A549 (cell line): Measurements from ENCODE around the gene CLDN5. TPM values are rescaled to one million over a fixed set of nuclear protein-coding genes. Genes with fewer than 3 reads are reported as not detected.

Experiments
- ATAC-seq, 2 experiments: fragments of 200-7000 bp in 1 of 2; fragments of >200 bp in 1 of 2; cut with Nextera tagmentation in 1 of 2; cut with Tn5 transposase in 1 of 2; 3 replicates each; pipeline versions ENCODE4 v1.8.0 to v1.9.1; 2018 to 2020; ENCODE audit warnings: mild to moderate bottlenecking in 1 of 2, moderate library complexity in 1 of 2
- CTCF ChIA-PET: fragments of 300-600 bp; sonication (Branson Sonifier 250); formaldehyde crosslinking; extraction: SDS; loops from one replicate; lab custom pipeline; 2021; ENCODE audit warnings: antibody characterized with exemption, inconsistent platforms; lab: Yijun Ruan, JAX
- POLR2A ChIA-PET: fragments of 350-600 bp; formaldehyde crosslinking; extraction: SDS; loops from one replicate; lab custom pipeline; 2021; ENCODE audit warnings: antibody characterized with exemption, inconsistent platforms; lab: Yijun Ruan, JAX
- DNase-seq, 2 experiments: peaks; one replicate each; pipeline versions ENCODE4 v3.0.0 to v3.0.0-alpha.2; 2011 to 2016; ENCODE audit warnings: low read depth in 1 of 2, low spot score in 1 of 2
- FAIRE-seq: peaks from 2 replicates; lab custom pipeline; 2011; peaks lifted over from hg19 to GRCh38; lab: Jason Lieb, UNC
- H3K27ac ChIP-seq, 2 experiments: fragments of >200 bp; sonication (Bioruptor Twin); formaldehyde crosslinking; 3 replicates each; pipeline ENCODE4 v1.5.1; 2016 to 2017
- H3K4me1 ChIP-seq: fragments of >200 bp; sonication (Bioruptor Twin); formaldehyde crosslinking; 3 replicates; pipeline ENCODE4 v1.6.1; 2016
- H3K4me2 ChIP-seq: fragments of >200 bp; sonication (Bioruptor Twin); formaldehyde crosslinking; 3 replicates; pipeline ENCODE4 v1.6.1; 2016
- H3K4me3 ChIP-seq: fragments of >200 bp; sonication (Bioruptor Twin); formaldehyde crosslinking; 3 replicates; pipeline ENCODE4 v1.5.1; 2016
- H3K9me3 ChIP-seq: fragments of >200 bp; sonication (Bioruptor Twin); formaldehyde crosslinking; 3 replicates; pipeline ENCODE4 v1.6.1; 2016
- BHLHE40 ChIP-seq: IDR thresholded peaks from 2 replicates; pipeline ENCODE4 v1.6.1; 2012; ENCODE audit warnings: low read depth, low read length, inconsistent platforms
- CHD2 ChIP-seq: fragments of 150-350 bp; IDR thresholded peaks from 2 replicates; pipeline ENCODE4 v1.6.1; 2014; ENCODE audit warnings: low read length; ENCODE audit not compliant: partially characterized antibody
- EHMT2 ChIP-seq: fragments of 200-600 bp; sonication (generic); IDR thresholded peaks from 2 replicates; pipeline ENCODE4 v1.6.1; 2016; ENCODE audit warnings: antibody characterized with exemption, low read depth, mild to moderate bottlenecking, moderate library complexity
- EP300 ChIP-seq, 2 experiments: fragments of >200 bp; sonication (Bioruptor Twin); formaldehyde crosslinking; IDR thresholded peaks; 2 replicates in 1 of 2; 3 replicates in 1 of 2; pipeline ENCODE4 v1.6.1; 2016 to 2017
- GATA3 ChIP-seq: IDR thresholded peaks from 2 replicates; pipeline ENCODE4 v1.6.1; 2012; ENCODE audit warnings: borderline replicate concordance
- HDAC2 ChIP-seq: fragments of 200-600 bp; sonication (generic); IDR thresholded peaks from 2 replicates; pipeline ENCODE4 v1.6.1; 2016
- HOXB5 ChIP-seq: fragments of 250-450 bp; sonication (Bioruptor Pico); IDR thresholded peaks from 2 replicates; pipeline ENCODE4 v1.5.0; 2020; ENCODE audit warnings: mild to moderate bottlenecking, moderate library complexity
- JUN ChIP-seq, 2 experiments: fragments of >200 bp; sonication (Bioruptor Twin); formaldehyde crosslinking; IDR thresholded peaks; 2 replicates in 1 of 2; 3 replicates in 1 of 2; pipeline ENCODE4 v1.6.1; 2016 to 2017
- KDM5A ChIP-seq: fragments of 200-600 bp; sonication (generic); IDR thresholded peaks from 2 replicates; pipeline ENCODE4 v1.6.1; 2016; ENCODE audit warnings: antibody characterized with exemption, mild to moderate bottlenecking
- MAZ ChIP-seq: fragments of 150-350 bp; IDR thresholded peaks from 2 replicates; pipeline ENCODE4 v1.6.1; 2014; ENCODE audit warnings: antibody characterized with exemption, low read depth, low read length, borderline replicate concordance
- MYC ChIP-seq: IDR thresholded peaks from 2 replicates; pipeline ENCODE4 v1.6.1; 2012; ENCODE audit warnings: mild to moderate bottlenecking, inconsistent platforms, low read length, improper control_type of control experiment, borderline replicate concordance
- NPAS2 ChIP-seq: fragments of 250-450 bp; sonication (Bioruptor Pico); IDR thresholded peaks from 2 replicates; pipeline ENCODE4 v1.8.0; 2022; ENCODE audit warnings: mild to moderate bottlenecking, moderate library complexity, borderline replicate concordance
- POLR2A ChIP-seq: IDR thresholded peaks from 2 replicates; pipeline ENCODE4 v1.6.1; 2012; ENCODE audit warnings: mild to moderate bottlenecking, low read length
- RFX5 ChIP-seq: fragments of 450-650 bp; IDR thresholded peaks from 2 replicates; pipeline ENCODE4 v1.7.1; 2014; ENCODE audit warnings: antibody characterized with exemption, mild to moderate bottlenecking, moderate library complexity
- TP53 ChIP-seq: fragments of 250-450 bp; sonication (Bioruptor Pico); IDR thresholded peaks from 2 replicates; pipeline ENCODE4 v1.5.0; 2021; ENCODE audit warnings: mild to moderate bottlenecking, moderate library complexity
- ZFP36 ChIP-seq: fragments of 450-650 bp; IDR thresholded peaks from 2 replicates; pipeline ENCODE4 v1.6.1; 2014; ENCODE audit warnings: borderline replicate concordance; ENCODE audit not compliant: partially characterized antibody
- ZNF302 ChIP-seq: fragments of 250-450 bp; sonication (Bioruptor Pico); IDR thresholded peaks from 2 replicates; pipeline ENCODE4 v1.9.0; 2021; ENCODE audit warnings: inconsistent platforms, mild to moderate bottlenecking, moderate library complexity
- WGBS: methylation state at CpG from one replicate; pipeline ENCODE4 v1.1.6; 2017; ENCODE audit errors: missing lambda C conversion rate; 5-methylcytosine and 5-hydroxymethylcytosine counted together
- polyA plus RNA-seq, 4 experiments: library from polyadenylated mRNA; depleted of rRNA in 3 of 4; stranded (reverse); fragments of >200 nt; fragmentation: RNase III in 1 of 4; extraction: RNeasy Plus Mini Kit Qiagen cat#74134 plus additional on column Dnase treatment in 1 of 4; gene quantifications; 2 replicates in 3 of 4; 3 replicates in 1 of 4; pipeline ENCODE4 v1.2.3, GENCODE V29; 2011 to 2017
- TF ChIP-seq, protein P1 (sequence below): fragments of >200 bp; sonication (Bioruptor Twin); formaldehyde crosslinking; IDR thresholded peaks from 3 replicates; pipeline ENCODE4 v1.5.1; 2016
- TF ChIP-seq, protein P2 (sequence below): IDR thresholded peaks from 2 replicates; pipeline ENCODE4 v1.6.1; 2012
- TF ChIP-seq, protein P3 (sequence below): fragments of 450-650 bp; IDR thresholded peaks from 2 replicates; pipeline ENCODE4 v1.6.1; 2014; ENCODE audit warnings: antibody characterized with exemption
- TF ChIP-seq, protein P4 (sequence below): fragments of 150-350 bp; IDR thresholded peaks from 2 replicates; pipeline ENCODE4 v1.6.1; 2014; ENCODE audit warnings: low read depth, mild to moderate bottlenecking, low read length
- TF ChIP-seq, protein P5 (sequence below): IDR thresholded peaks from 2 replicates; pipeline ENCODE4 v1.6.1; 2012; ENCODE audit warnings: low read depth, borderline replicate concordance
- TF ChIP-seq, protein P6 (sequence below): fragments of >200 bp; sonication (Bioruptor Twin); formaldehyde crosslinking; IDR thresholded peaks from 2 replicates; pipeline ENCODE4 v1.6.1; 2016
- TF ChIP-seq, protein P7 (sequence below): fragments of 250-450 bp; sonication (Bioruptor Pico); IDR thresholded peaks from 2 replicates; pipeline ENCODE4 v1.5.0; 2020; ENCODE audit warnings: low read depth, mild to moderate bottlenecking, moderate library complexity

The CLDN5 gene
- polyA plus RNA-seq, 2 of the 4 experiments (the other 2 are of a cell fraction), result not detected

DNA sequence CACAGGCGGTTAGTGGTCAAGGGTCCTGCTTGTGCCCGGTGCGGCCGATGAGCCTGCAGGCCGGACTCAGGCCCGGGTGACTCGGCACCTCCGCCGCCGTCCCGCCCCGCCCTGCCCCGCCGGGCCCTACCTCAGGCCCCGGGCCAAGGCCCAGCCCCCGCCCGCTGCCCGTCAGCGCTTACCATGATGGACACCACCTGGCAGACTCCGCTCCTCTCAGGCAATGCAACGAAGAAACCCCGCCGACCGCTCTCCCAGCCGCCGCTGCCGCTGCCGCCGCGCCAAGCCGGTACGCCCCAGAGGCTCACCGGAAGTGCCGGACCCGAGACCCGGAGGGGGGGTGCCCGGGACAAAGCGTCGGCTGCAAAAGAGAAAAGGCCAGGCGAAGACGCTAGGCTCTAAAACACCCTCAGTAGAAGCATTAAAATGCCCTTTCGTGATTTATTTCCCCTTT, 45.3 kb downstream of the CLDN5 start, which contains the start of gene UFD1 (continued):
- TF ChIP-seq, protein P1, sequence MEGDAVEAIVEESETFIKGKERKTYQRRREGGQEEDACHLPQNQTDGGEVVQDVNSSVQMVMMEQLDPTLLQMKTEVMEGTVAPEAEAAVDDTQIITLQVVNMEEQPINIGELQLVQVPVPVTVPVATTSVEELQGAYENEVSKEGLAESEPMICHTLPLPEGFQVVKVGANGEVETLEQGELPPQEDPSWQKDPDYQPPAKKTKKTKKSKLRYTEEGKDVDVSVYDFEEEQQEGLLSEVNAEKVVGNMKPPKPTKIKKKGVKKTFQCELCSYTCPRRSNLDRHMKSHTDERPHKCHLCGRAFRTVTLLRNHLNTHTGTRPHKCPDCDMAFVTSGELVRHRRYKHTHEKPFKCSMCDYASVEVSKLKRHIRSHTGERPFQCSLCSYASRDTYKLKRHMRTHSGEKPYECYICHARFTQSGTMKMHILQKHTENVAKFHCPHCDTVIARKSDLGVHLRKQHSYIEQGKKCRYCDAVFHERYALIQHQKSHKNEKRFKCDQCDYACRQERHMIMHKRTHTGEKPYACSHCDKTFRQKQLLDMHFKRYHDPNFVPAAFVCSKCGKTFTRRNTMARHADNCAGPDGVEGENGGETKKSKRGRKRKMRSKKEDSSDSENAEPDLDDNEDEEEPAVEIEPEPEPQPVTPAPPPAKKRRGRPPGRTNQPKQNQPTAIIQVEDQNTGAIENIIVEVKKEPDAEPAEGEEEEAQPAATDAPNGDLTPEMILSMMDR, result no peak
- TF ChIP-seq GATA3 (peak; percentile 74), POLR2A (peak; percentile 40; the same call in 1 of the 2 replicates), KDM5A (no peak), BHLHE40 (peak; percentile 60), MYC (no peak), ZNF302 (CRISPR knock-in tag) (no peak), JUN (IDR thresholded peaks at IDR 0.05) (peak in 1 of 2 experiments; percentile 71; a peak in 3 of 5 replicates), HOXB5 (no peak)
- TF ChIP-seq, protein P2, sequence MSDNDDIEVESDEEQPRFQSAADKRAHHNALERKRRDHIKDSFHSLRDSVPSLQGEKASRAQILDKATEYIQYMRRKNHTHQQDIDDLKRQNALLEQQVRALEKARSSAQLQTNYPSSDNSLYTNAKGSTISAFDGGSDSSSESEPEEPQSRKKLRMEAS, result peak; percentile 45; the same call in 1 of the 2 replicates
- TF ChIP-seq, protein P3, sequence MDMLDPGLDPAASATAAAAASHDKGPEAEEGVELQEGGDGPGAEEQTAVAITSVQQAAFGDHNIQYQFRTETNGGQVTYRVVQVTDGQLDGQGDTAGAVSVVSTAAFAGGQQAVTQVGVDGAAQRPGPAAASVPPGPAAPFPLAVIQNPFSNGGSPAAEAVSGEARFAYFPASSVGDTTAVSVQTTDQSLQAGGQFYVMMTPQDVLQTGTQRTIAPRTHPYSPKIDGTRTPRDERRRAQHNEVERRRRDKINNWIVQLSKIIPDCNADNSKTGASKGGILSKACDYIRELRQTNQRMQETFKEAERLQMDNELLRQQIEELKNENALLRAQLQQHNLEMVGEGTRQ, result no peak
- TF ChIP-seq, protein P4, sequence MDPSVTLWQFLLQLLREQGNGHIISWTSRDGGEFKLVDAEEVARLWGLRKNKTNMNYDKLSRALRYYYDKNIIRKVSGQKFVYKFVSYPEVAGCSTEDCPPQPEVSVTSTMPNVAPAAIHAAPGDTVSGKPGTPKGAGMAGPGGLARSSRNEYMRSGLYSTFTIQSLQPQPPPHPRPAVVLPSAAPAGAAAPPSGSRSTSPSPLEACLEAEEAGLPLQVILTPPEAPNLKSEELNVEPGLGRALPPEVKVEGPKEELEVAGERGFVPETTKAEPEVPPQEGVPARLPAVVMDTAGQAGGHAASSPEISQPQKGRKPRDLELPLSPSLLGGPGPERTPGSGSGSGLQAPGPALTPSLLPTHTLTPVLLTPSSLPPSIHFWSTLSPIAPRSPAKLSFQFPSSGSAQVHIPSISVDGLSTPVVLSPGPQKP, result no peak
- TF ChIP-seq, protein P5, sequence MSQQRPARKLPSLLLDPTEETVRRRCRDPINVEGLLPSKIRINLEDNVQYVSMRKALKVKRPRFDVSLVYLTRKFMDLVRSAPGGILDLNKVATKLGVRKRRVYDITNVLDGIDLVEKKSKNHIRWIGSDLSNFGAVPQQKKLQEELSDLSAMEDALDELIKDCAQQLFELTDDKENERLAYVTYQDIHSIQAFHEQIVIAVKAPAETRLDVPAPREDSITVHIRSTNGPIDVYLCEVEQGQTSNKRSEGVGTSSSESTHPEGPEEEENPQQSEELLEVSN, result no peak
- TF ChIP-seq, protein P6, sequence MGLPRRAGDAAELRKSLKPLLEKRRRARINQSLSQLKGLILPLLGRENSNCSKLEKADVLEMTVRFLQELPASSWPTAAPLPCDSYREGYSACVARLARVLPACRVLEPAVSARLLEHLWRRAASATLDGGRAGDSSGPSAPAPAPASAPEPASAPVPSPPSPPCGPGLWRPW, result no peak

DNA sequence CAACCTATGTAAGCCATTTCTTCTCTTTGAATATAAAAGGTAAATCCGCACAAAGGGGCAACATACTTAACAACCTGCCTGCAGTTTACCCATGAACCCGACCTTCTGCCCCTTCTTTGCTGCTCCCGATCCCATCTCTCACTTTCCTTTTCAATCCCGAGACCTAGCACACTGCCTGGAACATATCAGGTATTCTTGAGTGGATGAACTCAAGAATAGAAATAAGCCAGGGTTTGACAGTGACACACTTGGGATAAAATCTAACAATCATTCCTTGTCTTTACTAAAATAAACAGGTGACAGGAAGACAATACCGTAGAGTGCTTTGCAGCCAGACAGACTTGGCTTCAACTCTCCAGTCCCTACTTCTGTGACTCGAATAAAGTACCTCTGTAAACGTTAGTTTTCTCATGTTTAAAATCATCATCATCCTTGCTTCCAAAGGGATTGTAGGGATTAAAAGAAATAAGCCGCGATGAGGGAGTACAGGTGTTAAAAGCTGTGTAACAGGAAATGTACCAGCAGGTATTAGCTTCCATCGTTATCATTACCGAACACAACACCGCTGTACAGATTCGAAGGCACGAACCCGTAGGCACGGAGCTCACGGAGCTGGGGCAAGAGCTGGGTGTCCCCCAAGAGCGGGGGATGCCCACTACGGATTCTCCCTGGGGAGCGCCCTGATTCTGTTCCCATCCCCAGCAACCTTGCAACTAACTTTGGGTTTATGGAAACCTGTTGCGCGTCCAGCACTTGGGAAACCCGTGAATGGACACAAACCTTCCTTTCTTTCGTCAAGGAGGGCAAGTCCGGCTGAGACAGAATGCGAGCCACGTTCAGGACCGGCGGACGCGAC, 45.9 kb downstream of the CLDN5 start:
- H3K4me1 ChIP-seq, result peaks cover 13% of the 10 kb centered on the region
- WGBS, result 4% methylated on average over 22 of the region's 31 CpGs
- no peaks in the 10 kb centered on the region for H3K9me3 ChIP-seq
- ATAC-seq (no peak), FAIRE-seq (no peak), DNase-seq (no peak)
- POLR2A ChIA-PET, result no interaction called here
- CTCF ChIA-PET, result interaction anchor here (0.7 to 1.6 kb wide), 6 partner anchors 12 to 333 kb away, joined by 3 to 6 read pairs (median 4); partner anchors contain the start of gene ESS2
- peak overlapping the region; percentile 98 for H3K4me2 ChIP-seq
- peak overlapping the region; percentile 96 for H3K4me3 ChIP-seq
- H3K27ac ChIP-seq, result peak overlapping the region; percentile 98
- TF ChIP-seq NPAS2 (no peak), TP53 (CRISPR knock-in tag) (no peak), EHMT2 (no peak), CHD2 (no peak), EP300 (IDR thresholded peaks at IDR 0.05) (no peak), MAZ (no peak), HDAC2 (no peak), POLR2A (no peak), ZNF302 (CRISPR knock-in tag) (no peak), RFX5 (no peak), ZFP36 (no peak)
- TF ChIP-seq, protein P6, result no peak
- TF ChIP-seq, protein P5, result no peak
- TF ChIP-seq, protein P1, result no peak
- TF ChIP-seq, protein P7, sequence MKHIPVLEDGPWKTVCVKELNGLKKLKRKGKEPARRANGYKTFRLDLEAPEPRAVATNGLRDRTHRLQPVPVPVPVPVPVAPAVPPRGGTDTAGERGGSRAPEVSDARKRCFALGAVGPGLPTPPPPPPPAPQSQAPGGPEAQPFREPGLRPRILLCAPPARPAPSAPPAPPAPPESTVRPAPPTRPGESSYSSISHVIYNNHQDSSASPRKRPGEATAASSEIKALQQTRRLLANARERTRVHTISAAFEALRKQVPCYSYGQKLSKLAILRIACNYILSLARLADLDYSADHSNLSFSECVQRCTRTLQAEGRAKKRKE (CRISPR knock-in tag), result no peak
